PC-9 (cell line): ENCODE measurements around the gene OR5B2. TPM values are rescaled to one million over a fixed set of nuclear protein-coding genes. Genes with fewer than 3 reads are reported as not detected.
"Not testable (repeated sequence)": the region's sequence is repeated elsewhere in the genome, so short reads cannot be mapped to it uniquely, and the experiment has no call there.

ENCODE experiments used
- BruUV-seq: library from RNA; stranded (reverse); fragments of 400-500 nt; replicated peaks from 2 replicates; lab custom pipeline; 2021; lab: Mats Ljungman, UMichigan
- CTCF ChIA-PET: fragments of 300-600 bp; sonication (Branson Sonifier 250); formaldehyde crosslinking; loops from one replicate; lab custom pipeline; 2022; ENCODE audit warnings: antibody characterized with exemption; lab: Charles Lee
- POLR2A ChIA-PET: fragments of 300-600 bp; sonication (Branson Sonifier 250); formaldehyde crosslinking; loops from one replicate; lab custom pipeline; 2022; ENCODE audit warnings: antibody characterized with exemption; ENCODE audit not compliant: unreplicated experiment; lab: Charles Lee
- DNase-seq, 2 experiments: peaks; one replicate each; pipeline versions ENCODE4 v3.0.0 to v3.0.0-alpha.2; 2015 to 2022; ENCODE audit warnings: mixed read lengths in 1 of 2
- H2AFZ ChIP-seq: fragments of 200-600 bp; sonication (generic); 2 replicates; pipeline ENCODE4 v1.8.1; 2017; ENCODE audit warnings: antibody characterized with exemption
- H3F3A ChIP-seq: fragments of 200-600 bp; sonication (generic); 2 replicates; pipeline ENCODE4 v1.8.1; 2017; ENCODE audit warnings: antibody characterized with exemption, mild to moderate bottlenecking, low read depth; ENCODE audit not compliant: insufficient read depth
- H3K27ac ChIP-seq: fragments of 200-600 bp; sonication (generic); 2 replicates; pipeline ENCODE4 v1.6.1; 2016; ENCODE audit warnings: mixed run types
- H3K27me3 ChIP-seq: fragments of 200-600 bp; sonication (generic); 2 replicates; pipeline ENCODE4 v1.6.1; 2016; ENCODE audit warnings: low read depth, mixed run types; ENCODE audit not compliant: insufficient read depth
- H3K36me3 ChIP-seq: fragments of 200-600 bp; sonication (generic); 2 replicates; pipeline ENCODE4 v1.6.1; 2016; ENCODE audit warnings: low read depth, mixed run types
- H3K4me1 ChIP-seq: fragments of 200-600 bp; sonication (generic); replicated peaks from 2 replicates; pipeline ENCODE4 v1.6.1; 2016; ENCODE audit warnings: mixed run types; ENCODE audit not compliant: insufficient read depth
- H3K4me2 ChIP-seq: fragments of 200-600 bp; sonication (generic); 2 replicates; pipeline ENCODE4 v1.6.1; 2017; ENCODE audit warnings: mixed run types
- H3K4me3 ChIP-seq: fragments of 200-600 bp; sonication (generic); 2 replicates; pipeline ENCODE4 v1.6.1; 2016; ENCODE audit warnings: mixed run types
- H3K79me2 ChIP-seq: fragments of 200-600 bp; sonication (generic); 2 replicates; pipeline ENCODE4 v1.6.1; 2017; ENCODE audit warnings: low read depth, mixed run types
- H3K9me2 ChIP-seq: fragments of 200-600 bp; sonication (generic); 2 replicates; pipeline ENCODE4 v1.8.1; 2017; ENCODE audit warnings: mild to moderate bottlenecking; ENCODE audit not compliant: insufficient read depth
- H3K9me3 ChIP-seq: fragments of 200-600 bp; sonication (generic); 2 replicates; pipeline ENCODE4 v1.8.1; 2016; ENCODE audit warnings: low read depth; ENCODE audit not compliant: insufficient read depth
- H4K20me1 ChIP-seq: fragments of 200-600 bp; sonication (generic); 2 replicates; pipeline ENCODE4 v1.8.1; 2017; ENCODE audit not compliant: insufficient read depth
- EZH2 ChIP-seq: fragments of 200-600 bp; sonication (generic); IDR thresholded peaks from 2 replicates; pipeline ENCODE4 v1.8.0; 2017; ENCODE audit warnings: antibody characterized with exemption, low read depth
- intact Hi-C: fragments of 100-400 bp; cut with micrococcal nuclease; formaldehyde crosslinking; loops from one replicate; pipeline ENCODE4 v1.10.0; 2022; ENCODE audit not compliant: unreplicated experiment
- total RNA-seq: library from RNA; stranded (reverse); gene quantifications from 2 replicates; pipeline ENCODE4 v1.2.3, GENCODE V29; 2021
- TF ChIP-seq, protein P1 (sequence below): fragments of 200-600 bp; sonication (generic); conservative IDR thresholded peaks from 2 replicates; pipeline ENCODE4 v1.6.1; 2017; ENCODE audit warnings: mixed run types, antibody characterized with exemption, mild to moderate bottlenecking, moderate library complexity

The OR5B2 gene
- total RNA-seq, 1 experiment from 2014 or later: not detected

DNA sequence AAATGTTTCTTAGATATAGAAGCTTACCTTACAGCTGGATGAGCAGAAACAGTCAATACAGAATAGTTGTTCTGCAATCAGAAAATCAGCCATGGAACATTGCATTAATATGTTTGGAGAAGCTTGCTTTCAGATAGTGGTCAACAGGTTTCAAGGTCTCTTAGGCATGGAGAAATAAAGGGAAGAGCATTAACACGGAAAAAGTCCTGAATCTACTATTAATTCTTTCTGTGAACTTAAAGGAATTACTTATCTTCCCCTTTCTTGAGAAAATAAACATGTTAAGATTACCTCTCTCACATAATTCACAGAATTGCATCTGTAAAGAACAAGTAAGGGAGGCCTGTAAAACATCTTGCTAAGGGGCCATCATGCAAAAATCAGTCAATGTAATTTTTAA, 21.1 kb downstream of the OR5B2 start, which contains the start of gene OR5B3:
TSS of gene OR5B3 (minus strand) at position 101 of the 400 bp plus-strand sequence. CDS start 3,465 bp downstream, outside the sequence.
- H3K36me3 ChIP-seq: no peaks in the 10 kb centered on the region
- H3K4me1 ChIP-seq: no peaks in the 10 kb centered on the region
- intact Hi-C loops: no loop called here
- H3K4me3 ChIP-seq: no peak within 1 kb of the TSS
- no peak within 1 kb of the TSS for H3K4me2 ChIP-seq
- BruUV-seq: no TSS peak
- no peak within 1 kb of the TSS for H2AFZ ChIP-seq
- CTCF ChIA-PET: no interaction called here
- H3F3A ChIP-seq: no peaks in the 10 kb centered on the region
- no peak for DNase-seq
- H3K9me3 ChIP-seq: no peaks in the 10 kb centered on the region
- H3K9me2 ChIP-seq: 0 out of 2 replicates have a peak, but pooled peaks cover 4% of the 10 kb centered on the region
- H3K27me3 ChIP-seq: no peaks in the 10 kb centered on the region
- TF ChIP-seq EZH2: no peak
- TF ChIP-seq, protein P1, sequence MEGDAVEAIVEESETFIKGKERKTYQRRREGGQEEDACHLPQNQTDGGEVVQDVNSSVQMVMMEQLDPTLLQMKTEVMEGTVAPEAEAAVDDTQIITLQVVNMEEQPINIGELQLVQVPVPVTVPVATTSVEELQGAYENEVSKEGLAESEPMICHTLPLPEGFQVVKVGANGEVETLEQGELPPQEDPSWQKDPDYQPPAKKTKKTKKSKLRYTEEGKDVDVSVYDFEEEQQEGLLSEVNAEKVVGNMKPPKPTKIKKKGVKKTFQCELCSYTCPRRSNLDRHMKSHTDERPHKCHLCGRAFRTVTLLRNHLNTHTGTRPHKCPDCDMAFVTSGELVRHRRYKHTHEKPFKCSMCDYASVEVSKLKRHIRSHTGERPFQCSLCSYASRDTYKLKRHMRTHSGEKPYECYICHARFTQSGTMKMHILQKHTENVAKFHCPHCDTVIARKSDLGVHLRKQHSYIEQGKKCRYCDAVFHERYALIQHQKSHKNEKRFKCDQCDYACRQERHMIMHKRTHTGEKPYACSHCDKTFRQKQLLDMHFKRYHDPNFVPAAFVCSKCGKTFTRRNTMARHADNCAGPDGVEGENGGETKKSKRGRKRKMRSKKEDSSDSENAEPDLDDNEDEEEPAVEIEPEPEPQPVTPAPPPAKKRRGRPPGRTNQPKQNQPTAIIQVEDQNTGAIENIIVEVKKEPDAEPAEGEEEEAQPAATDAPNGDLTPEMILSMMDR: no peak
- H3K27ac ChIP-seq: no peak within 1 kb of the TSS
- H4K20me1 ChIP-seq: no peaks in the 10 kb centered on the region; the same call in 1 of the 2 replicates
- H3K79me2 ChIP-seq: no peaks in the 10 kb centered on the region
- POLR2A ChIA-PET: interaction anchor here (0.5 kb wide), 1 partner anchor 1137 kb away, joined by 3 read pairs; no protein-coding TSS in a partner anchor

DNA sequence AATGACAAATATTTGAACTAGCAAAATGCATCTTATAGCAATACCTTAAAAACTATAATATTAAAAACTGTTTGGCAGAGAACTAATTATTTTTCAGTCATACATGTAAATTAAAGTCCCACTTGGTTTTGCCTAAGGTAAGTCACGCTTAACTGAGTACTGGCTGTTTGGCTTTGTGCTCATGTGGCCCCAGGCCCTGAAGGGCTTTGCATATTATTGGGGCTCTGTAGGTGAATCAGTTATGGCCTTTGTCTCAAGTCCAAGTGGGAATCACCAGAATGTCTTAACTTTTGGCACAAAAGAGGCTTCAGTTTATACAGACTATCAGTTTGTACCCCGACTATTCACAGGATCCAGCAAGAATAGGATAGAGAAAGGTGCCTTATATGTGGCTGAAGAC, 28.3 kb downstream of the OR5B2 start:
- CTCF ChIA-PET, H3K27me3 ChIP-seq, H2AFZ ChIP-seq, H3K9me3 ChIP-seq, H3K4me2 ChIP-seq, H3K27ac ChIP-seq, H3K79me2 ChIP-seq, H3K4me3 ChIP-seq, H3K36me3 ChIP-seq, intact Hi-C loops, H3K9me2 ChIP-seq, H4K20me1 ChIP-seq, POLR2A ChIA-PET, BruUV-seq, H3F3A ChIP-seq, H3K4me1 ChIP-seq, DNase-seq: not testable (repeated sequence)

DNA sequence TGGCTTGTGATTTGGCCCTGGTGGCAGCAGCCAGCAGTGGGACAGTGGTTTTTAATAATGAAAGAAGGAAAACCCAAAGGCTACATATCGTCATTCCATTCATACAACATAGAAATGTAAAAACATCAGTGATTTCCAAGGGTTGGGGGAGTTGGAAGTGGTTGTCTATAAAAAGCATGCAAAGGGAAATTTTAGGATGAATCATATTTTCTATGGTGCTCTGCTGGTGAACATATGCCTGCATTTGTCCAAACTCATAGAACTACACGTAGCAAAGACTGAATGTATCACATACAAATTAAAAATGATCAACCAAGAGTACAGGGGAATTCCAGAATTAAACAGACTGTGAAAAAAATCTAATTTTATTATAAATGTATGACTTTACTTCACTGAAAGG, 32.3 kb downstream of the OR5B2 start:
- Histone ChIP-seq H3K4me1 (peaks cover 30% of the 10 kb centered on the region), H3K9me3 (peaks cover 7% of the 10 kb centered on the region; the same call in 1 of the 2 replicates), H3K27me3 (no peaks in the 10 kb centered on the region), H3K27ac (no peak overlapping the region), H2AFZ (no peak overlapping the region), H3K79me2 (no peaks in the 10 kb centered on the region), H4K20me1 (no peaks in the 10 kb centered on the region), H3F3A (peaks cover 17% of the 10 kb centered on the region), H3K4me2 (no peak overlapping the region), H3K9me2 (no peaks in the 10 kb centered on the region), H3K36me3 (no peaks in the 10 kb centered on the region), H3K4me3 (no peak overlapping the region)
- BruUV-seq: no TSS peak
- ChIA-PET CTCF (no interaction called here), POLR2A (no interaction called here)
- intact Hi-C loops: no loop called here
- no peak for TF ChIP-seq EZH2
- TF ChIP-seq, protein P1: no peak
- no peak for DNase-seq

DNA sequence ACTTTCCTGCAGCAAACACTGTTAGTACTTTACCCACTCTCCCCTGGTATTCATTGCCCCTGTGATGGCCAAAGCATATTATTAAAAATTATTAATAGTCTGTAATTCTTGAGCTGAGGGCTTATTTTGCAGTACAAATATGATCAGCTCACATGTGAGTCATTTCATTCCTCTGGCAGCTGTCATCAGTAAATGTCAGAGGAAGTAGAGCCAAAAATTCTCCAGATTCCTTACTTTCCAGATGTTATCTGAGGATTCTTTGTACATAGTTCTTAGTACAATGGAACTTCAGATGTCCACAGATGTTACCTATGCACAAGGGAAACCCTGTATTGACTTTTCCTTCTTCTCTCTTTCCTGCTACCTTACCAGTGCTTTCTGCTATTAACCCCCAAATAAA, 33.7 kb downstream of the OR5B2 start:
- Histone ChIP-seq H2AFZ (no peak overlapping the region), H3K9me2 (no peaks in the 10 kb centered on the region), H3K27me3 (no peaks in the 10 kb centered on the region), H3K4me1 (peaks cover 30% of the 10 kb centered on the region), H3K4me3 (no peak overlapping the region), H3K9me3 (peaks cover 7% of the 10 kb centered on the region; the same call in 1 of the 2 replicates), H3K79me2 (no peaks in the 10 kb centered on the region), H3F3A (peaks cover 17% of the 10 kb centered on the region), H3K36me3 (no peaks in the 10 kb centered on the region), H3K27ac (no peak overlapping the region), H4K20me1 (no peaks in the 10 kb centered on the region), H3K4me2 (peak overlapping the region; percentile 23)
- no peak for TF ChIP-seq EZH2
- TF ChIP-seq, protein P1: no peak
- CTCF ChIA-PET: no interaction called here
- BruUV-seq: no TSS peak
- POLR2A ChIA-PET: interaction anchor here (0.5 kb wide), 1 partner anchor 967 kb away, joined by 6 read pairs; no protein-coding TSS in a partner anchor
- intact Hi-C loops: loop anchor here (5.0 kb wide), 1 partner anchor 727 kb away; the partner anchor contains the start of gene ZDHHC5
- DNase-seq: peak; percentile 14 to 79
